Esophagus muscularis mucosa (tissue), 3 donors: ENCODE results near the gene IER5.

Source experiments
- CTCF ChIP-seq, 3 experiments: fragments of 200-600 bp in 2 of 3; fragments of 450-650 bp in 1 of 3; sonication (generic) in 2 of 3; IDR thresholded peaks; one replicate each; pipeline ENCODE4 v1.5.1; 2017 to 2019; ENCODE audit warnings: antibody characterized with exemption in 3 of 3, mild to moderate bottlenecking in 2 of 3, moderate library complexity in 1 of 3
- POLR2A ChIP-seq: fragments of 450-650 bp; IDR thresholded peaks from one replicate; pipeline ENCODE4 v1.6.1; 2017; ENCODE audit warnings: antibody characterized with exemption, moderate library complexity, mild to moderate bottlenecking, low read depth

- TF ChIP-seq CTCF (IDR thresholded peaks at IDR 0.05) (no peak), POLR2A (peak; percentile 99)
Measured at GRCh38 chr1:181088079-181089016, at the start of gene IER5.
